Erythroblast (primary cell): Measurements from ENCODE around the gene RASSF5.

Experiments
- GATA1 ChIP-seq: IDR thresholded peaks from 2 replicates; pipeline ENCODE4 v1.6.1; 2011; ENCODE audit warnings: low read depth, mild to moderate bottlenecking, control low read depth, low read length, moderate library complexity
- POLR2A ChIP-seq: IDR thresholded peaks from 2 replicates; pipeline ENCODE4 v1.6.1; 2011; ENCODE audit warnings: mild to moderate bottlenecking, low read length

DNA sequence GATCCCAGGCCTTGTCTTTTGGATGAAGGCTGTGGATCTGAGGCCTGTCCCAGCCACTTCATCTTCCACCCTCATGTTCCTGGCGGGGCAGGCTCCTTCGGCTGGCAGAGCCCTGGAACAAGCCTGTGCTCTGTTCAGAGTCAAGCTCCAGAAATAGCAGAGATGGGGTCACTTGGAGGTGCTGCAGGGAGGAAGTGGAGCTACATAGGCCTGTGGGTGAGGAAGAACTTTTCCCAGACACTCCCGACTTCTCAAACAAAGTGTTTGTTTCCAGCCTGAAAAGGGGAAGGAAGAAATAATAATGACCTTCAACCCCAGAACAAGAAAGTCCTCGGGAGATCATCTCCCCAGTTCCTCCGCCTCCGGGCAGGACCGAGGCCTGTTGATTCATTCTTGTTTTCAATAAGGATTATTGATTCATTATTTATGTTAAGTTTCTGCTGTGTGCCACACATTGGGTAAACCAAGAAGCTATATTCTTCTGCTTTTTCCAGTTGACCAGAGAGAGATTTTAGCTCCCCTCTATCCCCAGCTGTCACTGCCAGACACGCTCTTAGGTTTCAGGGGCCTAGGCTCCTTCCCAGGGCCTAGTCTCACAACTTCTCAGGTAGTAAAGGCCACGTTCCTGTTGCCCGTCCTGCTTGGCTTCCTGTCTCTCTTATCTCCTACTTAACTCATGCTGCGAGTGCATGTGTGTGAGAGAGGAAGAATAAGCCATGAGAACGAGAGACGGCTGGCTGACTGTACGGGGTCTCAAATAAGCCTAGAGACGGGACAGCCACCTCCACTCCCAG lies 20.1 kb upstream of the RASSF5 start:
- TF ChIP-seq POLR2A = no peak
- TF ChIP-seq GATA1 = no peak
